Epithelial cell of proximal tubule (primary cell): ENCODE measurements around the gene THAP7. TPM values are rescaled to one million over a fixed set of nuclear protein-coding genes. Genes with fewer than 3 reads are reported as not detected.
A peak's percentile ranks its signal among the peaks of the same experiment; 100 is the strongest.

Source experiments
- DNase-seq: peaks from one replicate; pipeline ENCODE4 v3.0.0-alpha.2; 2011; ENCODE audit warnings: low read depth
- H3K4me3 ChIP-seq: 2 replicates; pipeline ENCODE4 v1.5.1; 2011; ENCODE audit warnings: low read depth, mild to moderate bottlenecking, low read length
- CTCF ChIP-seq: conservative IDR thresholded peaks from 2 replicates; pipeline ENCODE4 v1.5.1; 2012; ENCODE audit warnings: low read depth, mild to moderate bottlenecking, low read length
- total RNA-seq: library from RNA; depleted of rRNA; stranded (reverse); fragments of >200 nt; gene quantifications from 2 replicates; pipeline ENCODE4 v1.2.3, GENCODE V29; 2015

The THAP7 gene
- total RNA-seq, 1 donor from 2014 or later = 24.6 TPM

DNA sequence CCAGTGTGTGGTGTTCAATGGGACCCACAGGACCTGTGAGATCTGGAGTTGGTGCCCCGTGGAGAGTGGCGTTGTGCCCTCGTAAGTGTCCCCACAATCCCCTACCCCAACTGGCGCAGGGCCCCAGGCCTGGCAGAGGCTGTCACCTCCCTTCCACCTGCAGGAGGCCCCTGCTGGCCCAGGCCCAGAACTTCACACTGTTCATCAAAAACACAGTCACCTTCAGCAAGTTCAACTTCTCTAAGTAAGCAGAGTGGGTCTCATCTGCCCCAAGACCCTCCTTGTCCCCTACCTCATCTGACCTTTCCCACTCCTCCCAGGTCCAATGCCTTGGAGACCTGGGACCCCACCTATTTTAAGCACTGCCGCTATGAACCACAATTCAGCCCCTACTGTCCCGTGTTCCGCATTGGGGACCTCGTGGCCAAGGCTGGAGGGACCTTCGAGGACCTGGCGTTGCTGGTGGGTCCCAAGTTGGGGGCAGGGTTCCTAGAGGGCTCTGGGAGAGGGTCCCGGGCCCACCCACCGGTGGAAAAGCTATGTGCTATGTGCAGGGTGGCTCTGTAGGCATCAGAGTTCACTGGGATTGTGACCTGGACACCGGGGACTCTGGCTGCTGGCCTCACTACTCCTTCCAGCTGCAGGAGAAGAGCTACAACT, 21.2 kb upstream of the THAP7 start:
- no peak overlapping the region for H3K4me3 ChIP-seq
- TF ChIP-seq CTCF = no peak
- no peak for DNase-seq

GRCh38 chr22:21022507-21022906, 20.6 kb upstream of the THAP7 start:
- no peak overlapping the region for H3K4me3 ChIP-seq
- TF ChIP-seq CTCF = no peak
- DNase-seq = no peak

DNA sequence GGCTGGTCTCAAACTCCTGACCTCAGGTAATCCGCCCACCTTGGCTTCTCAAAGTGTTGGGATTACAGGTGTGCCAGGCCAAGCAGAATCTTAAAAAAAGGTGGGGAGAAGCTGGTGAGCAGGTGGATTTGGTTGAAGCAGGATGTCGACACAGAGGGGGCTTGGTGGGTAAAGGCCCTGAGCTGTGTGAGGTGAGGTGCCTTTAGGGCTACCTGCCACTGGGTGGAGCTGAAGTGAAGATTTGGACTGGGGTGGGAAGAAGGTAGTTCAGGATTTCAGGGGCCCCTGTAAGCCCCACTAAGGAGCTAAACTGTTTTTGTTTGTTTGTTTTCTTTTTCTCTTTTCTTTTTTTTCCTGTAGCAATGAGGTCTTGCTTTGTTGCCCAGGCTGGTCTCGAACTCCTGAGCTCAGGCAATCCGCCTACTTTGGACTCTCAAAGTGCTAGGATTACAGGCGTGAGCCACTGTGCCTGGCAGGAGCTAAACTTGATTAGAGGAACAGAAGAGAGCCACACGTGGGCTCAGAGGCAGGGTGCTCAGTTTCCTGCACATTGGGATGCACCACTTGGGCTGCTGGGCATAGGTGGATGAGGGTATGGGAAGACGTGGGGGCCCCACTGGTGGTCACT, 19.0 kb upstream of the THAP7 start:
- H3K4me3 ChIP-seq = no peak overlapping the region
- DNase-seq = no peak
- TF ChIP-seq CTCF = peak; percentile 62

DNA sequence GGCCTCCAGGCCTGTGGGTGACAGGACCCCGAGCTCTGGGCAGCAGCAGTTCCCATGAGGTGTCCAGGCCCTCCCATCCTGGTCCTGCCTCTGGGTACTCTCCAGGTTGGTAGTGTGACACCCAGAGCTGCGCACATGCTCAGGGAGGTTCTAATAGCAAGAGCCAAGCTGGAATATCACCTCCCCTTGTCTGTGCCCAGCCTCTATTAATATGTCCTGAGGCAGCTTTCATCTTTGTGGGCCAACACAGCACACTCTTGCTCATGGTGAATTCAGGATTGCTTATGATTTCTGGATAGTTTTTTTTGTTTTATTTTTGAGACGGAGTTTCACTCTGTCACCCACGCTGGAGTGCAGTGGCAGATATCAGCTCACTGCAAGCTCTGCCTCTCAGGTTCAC, 16.4 kb upstream of the THAP7 start:
- TF ChIP-seq CTCF = no peak
- DNase-seq = no peak
- no peak overlapping the region for H3K4me3 ChIP-seq

GRCh38 chr22:21016644-21017420, 14.9 kb upstream of the THAP7 start:
- TF ChIP-seq CTCF = no peak
- no peak for DNase-seq
- no peak overlapping the region for H3K4me3 ChIP-seq

DNA sequence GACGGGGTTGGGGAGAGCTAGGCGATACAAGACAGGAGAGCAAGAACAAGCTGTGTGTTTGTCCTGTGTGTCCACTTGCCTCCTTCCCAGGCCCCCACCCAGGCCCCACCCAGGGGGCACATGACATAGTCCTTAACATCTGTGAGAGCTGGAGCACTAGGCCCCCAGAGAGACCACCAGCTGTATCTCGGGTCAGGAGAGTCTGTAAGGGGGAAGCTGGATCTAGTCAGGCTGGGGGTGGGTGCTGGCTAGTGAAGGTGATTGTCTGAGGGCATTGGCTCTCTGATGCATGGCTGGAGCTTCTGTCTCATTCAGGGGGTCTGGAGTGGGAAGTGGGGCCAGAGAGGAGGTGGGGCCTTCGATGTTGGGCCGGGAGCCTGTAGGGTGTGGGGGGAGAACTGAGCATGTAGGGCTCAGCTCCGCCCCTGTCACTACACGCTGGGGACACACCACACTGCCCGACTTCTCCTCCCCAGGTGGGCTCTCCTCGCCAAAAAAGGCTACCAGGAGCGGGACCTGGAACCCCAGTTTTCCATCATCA, 13.6 kb upstream of the THAP7 start:
- TF ChIP-seq CTCF = no peak
- DNase-seq = no peak
- no peak overlapping the region for H3K4me3 ChIP-seq
